KOPT-K1 (cell line): Measurements from ENCODE around the gene PSENEN.
"Not testable (repeated sequence)": the region's sequence is repeated elsewhere in the genome, so short reads cannot be mapped to it uniquely, and the experiment has no call there.

Experiments
- H3K27ac ChIP-seq: fragments of 200-600 bp; sonication (generic); 2 replicates; pipeline ENCODE4 v1.5.1; 2016; ENCODE audit warnings: antibody characterized with exemption, mild to moderate bottlenecking, low read depth, low read length; ENCODE audit not compliant: poor library complexity, severe bottlenecking
- H3K36me3 ChIP-seq: fragments of 200-600 bp; sonication (generic); 2 replicates; pipeline ENCODE4 v1.5.1; 2017; ENCODE audit warnings: antibody characterized with exemption, mild to moderate bottlenecking, low read length, moderate library complexity; ENCODE audit not compliant: insufficient read depth
- H3K9me3 ChIP-seq: fragments of 200-600 bp; sonication (generic); 2 replicates; pipeline ENCODE4 v1.5.1; 2017; ENCODE audit warnings: antibody characterized with exemption, low read length, mild to moderate bottlenecking; ENCODE audit not compliant: insufficient read depth, poor library complexity, severe bottlenecking

PSENEN gene

GRCh38 chr19:35760711-35761349, 15.4 kb downstream of the PSENEN start:
- no peak overlapping the region for H3K27ac ChIP-seq
- no peaks in the 10 kb centered on the region for H3K9me3 ChIP-seq
- H3K36me3 ChIP-seq = peaks cover 58% of the 10 kb centered on the region

GRCh38 chr19:35764432-35765315, 19.2 kb downstream of the PSENEN start:
- Histone ChIP-seq H3K9me3 (no peaks in the 10 kb centered on the region), H3K36me3 (peaks cover 94% of the 10 kb centered on the region), H3K27ac (no peak overlapping the region)

- Histone ChIP-seq H3K36me3 (peaks cover 76% of the 10 kb centered on the region), H3K9me3 (no peaks in the 10 kb centered on the region), H3K27ac (no peak overlapping the region)
Measured at GRCh38 chr19:35766571-35767104, 21.2 kb downstream of the PSENEN start.

GRCh38 chr19:35767288-35768081, 22.0 kb downstream of the PSENEN start:
- peaks cover 68% of the 10 kb centered on the region for H3K36me3 ChIP-seq
- H3K9me3 ChIP-seq = no peaks in the 10 kb centered on the region
- no peak overlapping the region for H3K27ac ChIP-seq

- Histone ChIP-seq H3K27ac (no peak overlapping the region), H3K36me3 (peaks cover 64% of the 10 kb centered on the region; the same call in 1 of the 2 replicates), H3K9me3 (no peaks in the 10 kb centered on the region)
Measured at GRCh38 chr19:35768082-35768421, 22.6 kb downstream of the PSENEN start.

GRCh38 chr19:35772362-35772761, 26.9 kb downstream of the PSENEN start:
- H3K9me3 ChIP-seq, H3K27ac ChIP-seq: not testable (repeated sequence)
- H3K36me3 ChIP-seq = peaks cover 28% of the 10 kb centered on the region

- H3K36me3 ChIP-seq = peaks cover 28% of the 10 kb centered on the region
- H3K27ac ChIP-seq = no peak overlapping the region
- H3K9me3 ChIP-seq = no peaks in the 10 kb centered on the region
Measured at GRCh38 chr19:35773020-35773806, 27.8 kb downstream of the PSENEN start.

- Histone ChIP-seq H3K27ac (no peak overlapping the region), H3K36me3 (peaks cover 28% of the 10 kb centered on the region), H3K9me3 (no peaks in the 10 kb centered on the region)
Measured at GRCh38 chr19:35774274-35775045, 29.0 kb downstream of the PSENEN start.

- Histone ChIP-seq H3K9me3 (no peaks in the 10 kb centered on the region), H3K36me3 (peaks cover 30% of the 10 kb centered on the region), H3K27ac (no peak overlapping the region)
Measured at GRCh38 chr19:35775046-35775297, 29.5 kb downstream of the PSENEN start.

GRCh38 chr19:35775298-35776101, 30.0 kb downstream of the PSENEN start, which contains the start of gene ARHGAP33:
Gene ARHGAP33 (plus strand): TSS chr19:35775564. CDS start chr19:35775659, 95 bp downstream.
- Histone ChIP-seq H3K27ac (peak within 1 kb of the TSS; percentile 73), H3K36me3 (peaks cover 35% of the 10 kb centered on the region), H3K9me3 (no peaks in the 10 kb centered on the region)

GRCh38 chr19:35776102-35776788, 30.8 kb downstream of the PSENEN start:
- Histone ChIP-seq H3K27ac (peak overlapping the region; percentile 73), H3K9me3 (no peaks in the 10 kb centered on the region), H3K36me3 (peaks cover 43% of the 10 kb centered on the region)

- no peaks in the 10 kb centered on the region for H3K9me3 ChIP-seq
- H3K36me3 ChIP-seq = peaks cover 53% of the 10 kb centered on the region
- H3K27ac ChIP-seq = peak overlapping the region; percentile 73
Measured at GRCh38 chr19:35777086-35777841, 31.8 kb downstream of the PSENEN start.
